Measurements from ENCODE around the gene TCF4. TPM values are rescaled to one million over a fixed set of nuclear protein-coding genes. Genes with fewer than 3 reads are reported as not detected.

The TCF4 gene
- total RNA-seq, 1 experiment from 2014 or later: 14.7 TPM

- no peak for DNase-seq (ENCODE audit: low read depth)
Observed at GRCh38 chr18:55269622-55270021, 318.4 kb downstream of the TCF4 start.

- no peak for DNase-seq (ENCODE audit: low read depth)
Observed at GRCh38 chr18:55268628-55269275, 319.2 kb downstream of the TCF4 start.

- peak; percentile 21 for DNase-seq (ENCODE audit: low read depth)
Observed at GRCh38 chr18:55268151-55268601, 319.8 kb downstream of the TCF4 start.

GRCh38 chr18:55266981-55267380, 321.0 kb downstream of the TCF4 start:
- DNase-seq (ENCODE audit: low read depth): no peak

- peak; percentile 23 for DNase-seq (ENCODE audit: low read depth)
Observed at GRCh38 chr18:55265984-55266383, 322.0 kb downstream of the TCF4 start.

GRCh38 chr18:55265130-55265675, 322.8 kb downstream of the TCF4 start:
- DNase-seq (ENCODE audit: low read depth): no peak

- no peak for DNase-seq (ENCODE audit: low read depth)
Observed at GRCh38 chr18:55264108-55264507, 323.9 kb downstream of the TCF4 start.

- no peak for DNase-seq (ENCODE audit: low read depth)
Observed at GRCh38 chr18:55262021-55262560, 325.9 kb downstream of the TCF4 start.

- DNase-seq (ENCODE audit: low read depth): no peak
Observed at GRCh38 chr18:55261253-55261652, 326.7 kb downstream of the TCF4 start.

GRCh38 chr18:55258088-55258487, 329.9 kb downstream of the TCF4 start:
- no peak for DNase-seq (ENCODE audit: low read depth)

- DNase-seq (ENCODE audit: low read depth): no peak
Observed at GRCh38 chr18:55256929-55257289, 331.1 kb downstream of the TCF4 start.

- peak; percentile 16 for DNase-seq (ENCODE audit: low read depth)
Observed at GRCh38 chr18:55256226-55256928, 331.6 kb downstream of the TCF4 start.

GRCh38 chr18:55253814-55254213, 334.2 kb downstream of the TCF4 start:
- no peak for DNase-seq (ENCODE audit: low read depth)

- no peak for DNase-seq (ENCODE audit: low read depth)
Observed at GRCh38 chr18:55252901-55253300, 335.1 kb downstream of the TCF4 start.

GRCh38 chr18:55252053-55252675, 335.8 kb downstream of the TCF4 start:
- DNase-seq (ENCODE audit: low read depth): no peak

- DNase-seq (ENCODE audit: low read depth): no peak
Observed at GRCh38 chr18:55251254-55251971, 336.6 kb downstream of the TCF4 start.

GRCh38 chr18:55250768-55251173, 337.2 kb downstream of the TCF4 start:
- DNase-seq (ENCODE audit: low read depth): peak; percentile 23

- DNase-seq (ENCODE audit: low read depth): no peak
Observed at GRCh38 chr18:55249550-55249949, 338.4 kb downstream of the TCF4 start.

- DNase-seq (ENCODE audit: low read depth): no peak
Observed at GRCh38 chr18:55248495-55248894, 339.5 kb downstream of the TCF4 start.

GRCh38 chr18:55247032-55247431, 341.0 kb downstream of the TCF4 start:
- DNase-seq (ENCODE audit: low read depth): peak; percentile 61

GRCh38 chr18:55246278-55246677, 341.7 kb downstream of the TCF4 start:
- no peak for DNase-seq (ENCODE audit: low read depth)
